ENCODE results near the gene SLIT3. TPM values are rescaled to one million over a fixed set of nuclear protein-coding genes. Genes with fewer than 3 reads are reported as not detected.

Gene SLIT3
- total RNA-seq, 1 experiment from 2014 or later, result 0.44 TPM

DNA sequence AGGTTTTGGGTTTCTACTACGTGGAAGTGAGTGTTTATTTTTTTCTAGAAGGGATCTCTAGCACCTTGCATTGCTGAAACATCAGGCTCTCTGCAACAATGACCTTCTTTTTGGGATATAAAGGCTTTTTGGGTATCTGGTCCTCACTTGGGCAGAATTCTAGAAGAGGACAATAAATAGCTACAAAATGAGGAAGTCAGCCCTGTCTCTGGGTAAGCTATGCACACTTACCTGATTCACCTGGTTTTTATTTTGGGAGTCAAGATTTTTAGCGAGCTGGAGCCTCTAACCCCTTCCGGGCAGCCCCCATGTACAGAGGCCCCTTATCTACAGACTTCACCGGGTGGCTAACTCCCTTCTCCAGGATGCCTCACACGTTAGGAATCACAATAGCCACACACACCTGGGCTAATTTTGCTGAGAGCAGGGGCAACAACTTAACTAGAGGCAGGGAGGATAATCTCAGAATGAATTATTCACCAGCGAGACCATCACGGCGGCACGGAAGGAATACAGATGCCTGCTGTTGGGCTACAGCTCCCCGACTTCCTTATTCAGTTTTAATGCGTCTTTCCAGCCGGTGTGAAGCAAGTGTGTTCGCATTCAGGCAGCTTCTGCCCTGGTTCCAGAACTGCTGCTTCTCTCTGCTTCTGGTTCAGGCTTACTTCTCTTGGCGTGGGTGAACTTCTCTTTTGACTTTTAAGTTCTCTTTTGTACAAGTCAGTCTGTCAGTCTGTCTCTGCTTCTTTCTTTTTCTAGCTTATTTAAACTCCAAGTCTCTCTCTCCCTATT, 380.7 kb downstream of the SLIT3 start:
- Histone ChIP-seq H3K4me3 (ENCODE audit: low read length) (no peak overlapping the region), H3K9me2 (replicated peaks; ENCODE audit: low read length) (no peaks in the 10 kb centered on the region), H2AFZ (ENCODE audit: low read length) (no peak overlapping the region), H3F3A (ENCODE audit: low read length, unreplicated experiment) (no peaks in the 10 kb centered on the region), H3K79me2 (ENCODE audit: low read length) (no peaks in the 10 kb centered on the region), H3K9me3 (ENCODE audit: low read length) (no peaks in the 10 kb centered on the region), H3K4me2 (ENCODE audit: low read length) (no peak overlapping the region), H3K4me1 (ENCODE audit: insufficient read depth, low read length) (no peaks in the 10 kb centered on the region), H3K9ac (ENCODE audit: low read length) (no peak overlapping the region), H3K27me3 (ENCODE audit: low read length) (peaks cover 84% of the 10 kb centered on the region), H3K27ac (ENCODE audit: low read length) (no peak overlapping the region), H4K20me1 (ENCODE audit: low read length) (no peaks in the 10 kb centered on the region), H3K36me3 (ENCODE audit: low read depth, low read length) (no peaks in the 10 kb centered on the region)
- intact Hi-C loops (cut with micrococcal nuclease), result no loop called here
- no peak for DNase-seq
- ChIA-PET CTCF (no interaction called here), POLR2A (ENCODE audit: unreplicated experiment) (no interaction called here)
- no TSS peak for BruUV-seq (replicated peaks)
- TF ChIP-seq, protein P1, sequence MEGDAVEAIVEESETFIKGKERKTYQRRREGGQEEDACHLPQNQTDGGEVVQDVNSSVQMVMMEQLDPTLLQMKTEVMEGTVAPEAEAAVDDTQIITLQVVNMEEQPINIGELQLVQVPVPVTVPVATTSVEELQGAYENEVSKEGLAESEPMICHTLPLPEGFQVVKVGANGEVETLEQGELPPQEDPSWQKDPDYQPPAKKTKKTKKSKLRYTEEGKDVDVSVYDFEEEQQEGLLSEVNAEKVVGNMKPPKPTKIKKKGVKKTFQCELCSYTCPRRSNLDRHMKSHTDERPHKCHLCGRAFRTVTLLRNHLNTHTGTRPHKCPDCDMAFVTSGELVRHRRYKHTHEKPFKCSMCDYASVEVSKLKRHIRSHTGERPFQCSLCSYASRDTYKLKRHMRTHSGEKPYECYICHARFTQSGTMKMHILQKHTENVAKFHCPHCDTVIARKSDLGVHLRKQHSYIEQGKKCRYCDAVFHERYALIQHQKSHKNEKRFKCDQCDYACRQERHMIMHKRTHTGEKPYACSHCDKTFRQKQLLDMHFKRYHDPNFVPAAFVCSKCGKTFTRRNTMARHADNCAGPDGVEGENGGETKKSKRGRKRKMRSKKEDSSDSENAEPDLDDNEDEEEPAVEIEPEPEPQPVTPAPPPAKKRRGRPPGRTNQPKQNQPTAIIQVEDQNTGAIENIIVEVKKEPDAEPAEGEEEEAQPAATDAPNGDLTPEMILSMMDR (conservative IDR thresholded peaks at IDR 0.05; ENCODE audit: low read depth, low read length), result no peak
- no peak for TF ChIP-seq EZH2phosphoT487 (IDR thresholded peaks at IDR 0.05; ENCODE audit: borderline replicate concordance, low read length)
- TF ChIP-seq EZH2 (IDR thresholded peaks at IDR 0.05; ENCODE audit: low read length, unreplicated experiment), result no peak
- no peak for ATAC-seq

DNA sequence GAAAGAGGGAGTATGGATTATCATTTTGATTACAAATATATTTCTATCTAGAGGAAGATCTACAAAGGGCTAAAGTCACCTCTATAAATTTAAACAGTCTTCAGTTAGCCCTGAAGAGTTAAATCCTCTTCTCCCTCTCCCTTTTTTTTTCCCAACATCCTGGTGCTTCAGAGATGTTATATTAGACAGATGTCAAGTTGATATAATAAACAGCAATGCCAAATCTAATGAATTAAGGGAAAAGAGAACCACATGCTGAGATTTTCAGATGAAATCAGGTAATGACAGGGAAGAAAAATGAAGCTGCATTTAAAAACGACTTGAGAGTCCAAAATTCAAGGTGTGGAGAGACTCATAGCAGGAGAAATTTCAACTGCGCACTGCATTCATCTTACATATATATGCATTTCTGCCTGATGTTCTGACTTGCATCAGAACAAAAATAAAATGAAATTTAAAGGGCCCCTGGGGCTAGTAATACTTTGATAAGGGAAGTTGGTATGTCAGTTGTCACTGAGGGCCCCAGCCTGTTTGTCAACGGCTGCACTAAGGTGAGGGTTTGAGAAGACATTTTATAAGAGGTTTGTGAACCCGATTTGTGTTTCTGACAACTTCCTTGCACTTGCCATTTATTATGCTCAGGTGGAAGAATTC, 382.9 kb downstream of the SLIT3 start:
- intact Hi-C loops (cut with micrococcal nuclease), result no loop called here
- H4K20me1 ChIP-seq (ENCODE audit: low read length), result no peaks in the 10 kb centered on the region
- H3K27ac ChIP-seq (ENCODE audit: low read length), result no peak overlapping the region
- no peaks in the 10 kb centered on the region for H3K4me1 ChIP-seq (ENCODE audit: insufficient read depth, low read length)
- H3K9me2 ChIP-seq (replicated peaks; ENCODE audit: low read length), result no peaks in the 10 kb centered on the region
- H3K27me3 ChIP-seq (ENCODE audit: low read length), result peaks cover 83% of the 10 kb centered on the region
- no peaks in the 10 kb centered on the region for H3K36me3 ChIP-seq (ENCODE audit: low read depth, low read length)
- DNase-seq (no peak), ATAC-seq (no peak)
- POLR2A ChIA-PET (ENCODE audit: unreplicated experiment), result no interaction called here
- no peaks in the 10 kb centered on the region for H3K9me3 ChIP-seq (ENCODE audit: low read length)
- no peaks in the 10 kb centered on the region for H3F3A ChIP-seq (ENCODE audit: low read length, unreplicated experiment)
- H3K4me2 ChIP-seq (ENCODE audit: low read length), result no peak overlapping the region
- no peak overlapping the region for H3K9ac ChIP-seq (ENCODE audit: low read length)
- TF ChIP-seq EZH2phosphoT487 (IDR thresholded peaks at IDR 0.05; ENCODE audit: borderline replicate concordance, low read length) (no peak), EZH2 (IDR thresholded peaks at IDR 0.05; ENCODE audit: low read length, unreplicated experiment) (no peak)
- TF ChIP-seq, protein P1 (conservative IDR thresholded peaks at IDR 0.05; ENCODE audit: low read depth, low read length), result no peak
- no TSS peak for BruUV-seq (replicated peaks)
- CTCF ChIA-PET, result no interaction called here
- no peaks in the 10 kb centered on the region for H3K79me2 ChIP-seq (ENCODE audit: low read length)
- no peak overlapping the region for H2AFZ ChIP-seq (ENCODE audit: low read length)
- H3K4me3 ChIP-seq (ENCODE audit: low read length), result no peak overlapping the region

DNA sequence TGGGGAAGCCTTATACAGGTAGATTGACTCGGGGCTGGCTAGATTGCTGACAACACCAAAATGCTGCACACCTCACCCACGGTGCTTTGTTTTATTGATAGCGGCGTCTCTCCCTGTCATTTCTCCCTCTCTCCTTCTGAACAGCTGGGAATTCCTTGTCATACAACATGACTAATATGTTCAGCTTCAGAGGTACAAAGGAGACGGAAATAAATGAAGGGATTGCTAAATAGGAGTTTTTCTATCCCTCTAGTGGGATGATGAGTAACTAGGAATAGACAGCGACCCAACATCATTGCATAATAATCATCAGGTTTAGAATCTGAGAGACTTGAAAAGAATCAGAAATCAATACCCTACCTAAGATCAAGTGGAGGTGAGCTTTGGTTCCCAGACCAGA, 384.1 kb downstream of the SLIT3 start:
- Histone ChIP-seq H3K27me3 (ENCODE audit: low read length) (peaks cover 85% of the 10 kb centered on the region), H3K4me1 (ENCODE audit: insufficient read depth, low read length) (no peaks in the 10 kb centered on the region), H3K27ac (ENCODE audit: low read length) (no peak overlapping the region), H3K36me3 (ENCODE audit: low read depth, low read length) (no peaks in the 10 kb centered on the region), H3K79me2 (ENCODE audit: low read length) (no peaks in the 10 kb centered on the region), H3K9ac (ENCODE audit: low read length) (no peak overlapping the region), H4K20me1 (ENCODE audit: low read length) (no peaks in the 10 kb centered on the region), H2AFZ (ENCODE audit: low read length) (no peak overlapping the region), H3K9me2 (replicated peaks; ENCODE audit: low read length) (no peaks in the 10 kb centered on the region), H3F3A (ENCODE audit: low read length, unreplicated experiment) (no peaks in the 10 kb centered on the region), H3K4me2 (ENCODE audit: low read length) (no peak overlapping the region), H3K9me3 (ENCODE audit: low read length) (no peaks in the 10 kb centered on the region), H3K4me3 (ENCODE audit: low read length) (no peak overlapping the region)
- ATAC-seq, result no peak
- no TSS peak for BruUV-seq (replicated peaks)
- intact Hi-C loops (cut with micrococcal nuclease), result no loop called here
- peak; percentile 9 for DNase-seq
- TF ChIP-seq, protein P1 (conservative IDR thresholded peaks at IDR 0.05; ENCODE audit: low read depth, low read length), result no peak
- TF ChIP-seq EZH2 (IDR thresholded peaks at IDR 0.05; ENCODE audit: low read length, unreplicated experiment), result no peak
- no peak for TF ChIP-seq EZH2phosphoT487 (IDR thresholded peaks at IDR 0.05; ENCODE audit: borderline replicate concordance, low read length)
- POLR2A ChIA-PET (ENCODE audit: unreplicated experiment), result no interaction called here
- CTCF ChIA-PET, result no interaction called here

All from PC-3 (cell line).